Middle frontal gyrus (tissue), 1 donor: Measurements from ENCODE around the gene FBLIM1.

Experiments used
- DNase-seq: peaks from one replicate; pipeline ENCODE4 v3.0.0-alpha.2; 2015; ENCODE audit warnings: low spot score; ENCODE audit errors: extremely low spot score

Gene FBLIM1

GRCh38 chr1:15730936-15731335 lies 27.7 kb upstream of the FBLIM1 start:
- DNase-seq: no peak

GRCh38 chr1:15731735-15732685 lies 26.6 kb upstream of the FBLIM1 start:
- DNase-seq: no peak

GRCh38 chr1:15732686-15733081 lies 25.9 kb upstream of the FBLIM1 start:
- DNase-seq: no peak

- no peak for DNase-seq
These were observed 25.3 kb upstream of the FBLIM1 start for GRCh38 chr1:15733218-15733725.

- DNase-seq: no peak
These were observed 24.8 kb upstream of the FBLIM1 start for GRCh38 chr1:15733726-15734226.

GRCh38 chr1:15734296-15734695 lies 24.3 kb upstream of the FBLIM1 start:
- DNase-seq: no peak

GRCh38 chr1:15734901-15735300 lies 23.7 kb upstream of the FBLIM1 start:
- DNase-seq: no peak

GRCh38 chr1:15735304-15736037 lies 23.1 kb upstream of the FBLIM1 start:
- DNase-seq: no peak

- no peak for DNase-seq
These were observed 22.3 kb upstream of the FBLIM1 start, which contains the start of gene SLC25A34 for GRCh38 chr1:15736038-15736891. SLC25A34 (plus strand) TSS chr1:15736258; CDS start chr1:15736486, 228 bp downstream.

- DNase-seq: no peak
These were observed 21.7 kb upstream of the FBLIM1 start for GRCh38 chr1:15736892-15737261.

- no peak for DNase-seq
These were observed 21.0 kb upstream of the FBLIM1 start for GRCh38 chr1:15737324-15738319.

- DNase-seq: no peak
These were observed 20.0 kb upstream of the FBLIM1 start for GRCh38 chr1:15738416-15739113.

GRCh38 chr1:15739259-15739658 lies 19.3 kb upstream of the FBLIM1 start:
- no peak for DNase-seq

GRCh38 chr1:15739745-15740144 lies 18.9 kb upstream of the FBLIM1 start:
- no peak for DNase-seq

- DNase-seq: peak; percentile 11
These were observed 17.4 kb upstream of the FBLIM1 start for GRCh38 chr1:15740924-15741850.

GRCh38 chr1:15742339-15742801 lies 16.2 kb upstream of the FBLIM1 start, which contains the start of gene TMEM82:
TMEM82 (plus strand) TSS chr1:15742499; CDS start chr1:15742560, 61 bp downstream.
- no peak for DNase-seq

- no peak for DNase-seq
These were observed 14.4 kb upstream of the FBLIM1 start for GRCh38 chr1:15744122-15744679.
